ENCODE results near the gene SH3PXD2B.

DNA sequence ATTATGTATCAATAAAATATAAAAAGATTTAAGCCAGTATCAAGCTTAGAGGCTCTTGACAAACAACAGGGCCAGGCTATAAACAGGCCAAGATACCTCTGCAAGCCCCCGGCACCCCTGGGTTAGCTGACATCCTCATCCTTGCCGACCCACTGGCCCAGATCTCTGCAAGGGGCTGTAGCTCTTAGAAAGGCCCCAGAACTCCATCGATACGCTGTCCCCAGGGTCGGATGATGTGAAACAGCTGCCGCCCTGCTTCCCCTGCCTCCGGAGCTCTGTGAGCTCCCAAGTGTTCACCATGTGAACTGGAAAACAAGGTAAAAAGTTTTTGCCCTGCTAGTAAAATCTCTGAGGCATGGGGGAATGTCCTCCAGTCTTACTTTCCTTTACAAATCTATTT lies 20.1 kb downstream of the SH3PXD2B start:
- TF ChIP-seq, protein P1, sequence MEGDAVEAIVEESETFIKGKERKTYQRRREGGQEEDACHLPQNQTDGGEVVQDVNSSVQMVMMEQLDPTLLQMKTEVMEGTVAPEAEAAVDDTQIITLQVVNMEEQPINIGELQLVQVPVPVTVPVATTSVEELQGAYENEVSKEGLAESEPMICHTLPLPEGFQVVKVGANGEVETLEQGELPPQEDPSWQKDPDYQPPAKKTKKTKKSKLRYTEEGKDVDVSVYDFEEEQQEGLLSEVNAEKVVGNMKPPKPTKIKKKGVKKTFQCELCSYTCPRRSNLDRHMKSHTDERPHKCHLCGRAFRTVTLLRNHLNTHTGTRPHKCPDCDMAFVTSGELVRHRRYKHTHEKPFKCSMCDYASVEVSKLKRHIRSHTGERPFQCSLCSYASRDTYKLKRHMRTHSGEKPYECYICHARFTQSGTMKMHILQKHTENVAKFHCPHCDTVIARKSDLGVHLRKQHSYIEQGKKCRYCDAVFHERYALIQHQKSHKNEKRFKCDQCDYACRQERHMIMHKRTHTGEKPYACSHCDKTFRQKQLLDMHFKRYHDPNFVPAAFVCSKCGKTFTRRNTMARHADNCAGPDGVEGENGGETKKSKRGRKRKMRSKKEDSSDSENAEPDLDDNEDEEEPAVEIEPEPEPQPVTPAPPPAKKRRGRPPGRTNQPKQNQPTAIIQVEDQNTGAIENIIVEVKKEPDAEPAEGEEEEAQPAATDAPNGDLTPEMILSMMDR (IDR thresholded peaks at IDR 0.05), result no peak
- TF ChIP-seq POLR2A (IDR thresholded peaks at IDR 0.05), result no peak

Data from stomach (tissue), 4 donors.